GM19372 (cell line): ENCODE results near the gene SDHAF4.
"Not testable (repeated sequence)": the region's sequence is repeated elsewhere in the genome, so short reads cannot be mapped to it uniquely, and the experiment has no call there.

Experiments used
- ATAC-seq: cut with Tn5 transposase; IDR thresholded peaks from one replicate; pipeline ENCODE4 v1.9.1; 2021; ENCODE audit warnings: mild to moderate bottlenecking, low read depth, moderate library complexity; ENCODE audit not compliant: unreplicated experiment

The SDHAF4 gene

DNA sequence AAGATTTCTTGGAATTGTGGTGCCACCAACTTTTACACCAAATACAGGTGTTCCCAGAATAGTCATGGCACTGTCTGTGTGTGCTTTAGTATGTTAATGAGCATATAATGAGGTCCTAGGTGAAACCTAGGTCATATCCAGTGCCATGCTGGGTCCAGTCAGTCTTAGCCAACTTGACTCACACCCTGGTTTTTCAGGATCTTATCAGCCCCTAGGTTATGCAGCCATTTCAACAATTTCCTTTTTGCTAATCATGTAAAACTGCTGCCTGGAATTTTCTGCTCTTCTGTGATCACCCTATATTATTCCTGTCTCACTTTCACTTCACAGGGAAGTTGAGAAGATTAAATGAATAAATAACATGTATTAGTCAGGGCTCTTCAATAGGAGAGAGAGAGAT, 23.7 kb downstream of the SDHAF4 start:
- ATAC-seq, result no peak

GRCh38 chr6:70592391-70593117, 25.8 kb downstream of the SDHAF4 start:
- ATAC-seq, result no peak

DNA sequence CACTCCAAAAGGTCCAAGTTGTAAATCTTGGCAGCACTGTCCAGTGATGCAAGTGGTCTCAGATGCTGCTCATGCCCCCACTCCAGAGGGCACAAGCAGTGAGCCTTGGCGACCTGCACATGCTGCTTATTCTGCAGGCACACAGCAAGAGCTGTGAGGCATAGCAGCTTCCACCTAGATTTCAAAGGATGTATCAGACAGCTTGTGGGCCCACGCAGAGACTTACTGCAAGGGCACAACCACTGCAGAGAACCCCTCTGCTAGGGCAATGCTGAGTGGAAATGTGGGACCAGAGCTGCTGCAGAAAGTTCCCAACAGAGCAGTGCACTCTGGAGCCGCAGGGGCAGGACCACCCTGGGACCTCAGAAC, 26.4 kb downstream of the SDHAF4 start:
- no peak for ATAC-seq

DNA sequence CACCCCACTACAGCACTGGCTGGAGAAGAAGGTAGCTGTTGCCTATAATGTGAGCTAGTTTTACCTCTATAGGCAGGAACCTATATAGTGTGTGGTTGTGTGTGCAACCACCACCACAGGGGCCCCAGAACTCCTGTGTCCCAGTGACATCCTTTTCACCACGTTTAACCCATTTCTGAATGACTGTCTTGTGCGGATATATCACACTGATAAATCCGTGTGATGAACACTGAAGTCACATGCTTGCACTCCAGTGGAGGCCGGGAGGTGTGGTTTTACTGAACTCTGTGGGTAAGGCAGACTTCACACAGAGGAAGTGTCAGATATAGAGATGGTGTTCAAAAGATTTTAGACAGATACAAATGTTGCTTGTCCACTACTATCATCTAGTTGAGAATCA, 32.5 kb downstream of the SDHAF4 start:
- ATAC-seq, result no peak

- no peak for ATAC-seq
Measured at GRCh38 chr6:70601014-70601413, 34.3 kb downstream of the SDHAF4 start.

- no peak for ATAC-seq
Measured at GRCh38 chr6:70604254-70604653, 37.5 kb downstream of the SDHAF4 start.

GRCh38 chr6:70607371-70607770, 40.6 kb downstream of the SDHAF4 start:
- not testable (repeated sequence) for ATAC-seq

GRCh38 chr6:70609181-70609580, 42.5 kb downstream of the SDHAF4 start:
- ATAC-seq, result not testable (repeated sequence)

DNA sequence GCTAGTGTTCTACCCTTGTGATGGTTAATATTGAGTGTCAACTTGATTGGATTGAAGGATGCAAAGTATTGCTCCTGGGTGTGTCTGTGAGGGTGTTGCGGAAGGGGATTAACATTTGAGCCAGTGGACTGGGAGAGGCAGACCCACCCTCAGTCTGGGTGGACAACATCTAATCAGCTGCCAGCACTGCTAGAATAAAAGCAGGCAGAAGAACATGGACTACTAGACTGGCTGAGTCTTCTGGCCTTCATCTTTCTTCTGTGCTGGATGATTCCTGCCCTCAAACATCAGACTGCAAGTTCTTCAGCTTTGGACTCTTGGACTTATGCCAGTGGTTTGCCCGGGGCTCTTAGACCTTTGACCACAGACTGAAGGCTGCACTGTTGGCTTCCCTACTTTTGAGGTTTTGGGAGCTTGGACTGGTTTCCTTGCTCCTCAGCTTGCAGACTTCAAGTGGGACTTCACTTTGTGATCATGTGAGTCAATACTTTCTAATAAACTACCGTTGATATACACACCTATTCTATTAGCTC, 50.1 kb downstream of the SDHAF4 start:
- ATAC-seq, result no peak

- ATAC-seq, result no peak
Measured at GRCh38 chr6:70620746-70621145, 54.0 kb downstream of the SDHAF4 start.

- ATAC-seq, result no peak
Measured at GRCh38 chr6:70622461-70622860, 55.7 kb downstream of the SDHAF4 start.

GRCh38 chr6:70625436-70625835, 58.7 kb downstream of the SDHAF4 start:
- ATAC-seq, result no peak

GRCh38 chr6:70627500-70628254, 60.9 kb downstream of the SDHAF4 start:
- no peak for ATAC-seq

DNA sequence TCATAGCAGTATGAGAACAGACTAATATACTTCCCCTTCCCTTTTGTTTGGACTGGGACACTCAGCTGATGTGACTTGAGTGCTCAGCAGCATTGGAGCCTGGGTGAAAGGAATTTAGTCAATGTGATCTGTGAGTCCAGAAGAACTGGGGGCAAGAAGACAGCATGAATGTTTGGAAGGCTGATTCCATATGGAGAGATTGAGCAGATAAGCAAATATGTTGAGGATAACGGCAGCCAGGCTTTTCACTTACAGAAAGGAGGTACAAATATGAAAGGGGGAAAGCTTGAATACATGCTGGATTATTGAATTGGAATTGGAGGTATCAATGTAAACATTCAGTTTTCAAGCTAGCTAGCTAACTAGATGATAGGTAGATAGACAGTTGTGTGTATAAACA, 63.2 kb downstream of the SDHAF4 start:
- ATAC-seq, result no peak

- no peak for ATAC-seq
Measured at GRCh38 chr6:70633870-70634269, 67.1 kb downstream of the SDHAF4 start.

GRCh38 chr6:70636596-70636995, 69.9 kb downstream of the SDHAF4 start:
- ATAC-seq, result no peak

GRCh38 chr6:70638468-70638867, 71.7 kb downstream of the SDHAF4 start:
- no peak for ATAC-seq
